Myocyte (in vitro differentiated cells): ENCODE measurements around the gene WRAP73. TPM values are rescaled to one million over a fixed set of nuclear protein-coding genes. Genes with fewer than 3 reads are reported as not detected.

ENCODE experiments used
- DNase-seq: peaks from one replicate; pipeline ENCODE4 v3.0.0-alpha.2; 2012; ENCODE audit warnings: low read depth
- polyA plus RNA-seq: library from polyadenylated mRNA; unstranded; fragments of >200 nt; gene quantifications from one replicate; pipeline ENCODE4 v1.2.1, GENCODE V29; 2012; ENCODE audit warnings: missing spikeins
- total RNA-seq: library from RNA; depleted of rRNA; stranded (reverse); fragments of >200 nt; gene quantifications from 2 replicates; pipeline ENCODE4 v1.2.3, GENCODE V29; 2014

Gene WRAP73, protein sequence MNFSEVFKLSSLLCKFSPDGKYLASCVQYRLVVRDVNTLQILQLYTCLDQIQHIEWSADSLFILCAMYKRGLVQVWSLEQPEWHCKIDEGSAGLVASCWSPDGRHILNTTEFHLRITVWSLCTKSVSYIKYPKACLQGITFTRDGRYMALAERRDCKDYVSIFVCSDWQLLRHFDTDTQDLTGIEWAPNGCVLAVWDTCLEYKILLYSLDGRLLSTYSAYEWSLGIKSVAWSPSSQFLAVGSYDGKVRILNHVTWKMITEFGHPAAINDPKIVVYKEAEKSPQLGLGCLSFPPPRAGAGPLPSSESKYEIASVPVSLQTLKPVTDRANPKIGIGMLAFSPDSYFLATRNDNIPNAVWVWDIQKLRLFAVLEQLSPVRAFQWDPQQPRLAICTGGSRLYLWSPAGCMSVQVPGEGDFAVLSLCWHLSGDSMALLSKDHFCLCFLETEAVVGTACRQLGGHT
- total RNA-seq = 25.8 and 29.0 TPM in 2 replicates
- 22.3 TPM for polyA plus RNA-seq

DNA sequence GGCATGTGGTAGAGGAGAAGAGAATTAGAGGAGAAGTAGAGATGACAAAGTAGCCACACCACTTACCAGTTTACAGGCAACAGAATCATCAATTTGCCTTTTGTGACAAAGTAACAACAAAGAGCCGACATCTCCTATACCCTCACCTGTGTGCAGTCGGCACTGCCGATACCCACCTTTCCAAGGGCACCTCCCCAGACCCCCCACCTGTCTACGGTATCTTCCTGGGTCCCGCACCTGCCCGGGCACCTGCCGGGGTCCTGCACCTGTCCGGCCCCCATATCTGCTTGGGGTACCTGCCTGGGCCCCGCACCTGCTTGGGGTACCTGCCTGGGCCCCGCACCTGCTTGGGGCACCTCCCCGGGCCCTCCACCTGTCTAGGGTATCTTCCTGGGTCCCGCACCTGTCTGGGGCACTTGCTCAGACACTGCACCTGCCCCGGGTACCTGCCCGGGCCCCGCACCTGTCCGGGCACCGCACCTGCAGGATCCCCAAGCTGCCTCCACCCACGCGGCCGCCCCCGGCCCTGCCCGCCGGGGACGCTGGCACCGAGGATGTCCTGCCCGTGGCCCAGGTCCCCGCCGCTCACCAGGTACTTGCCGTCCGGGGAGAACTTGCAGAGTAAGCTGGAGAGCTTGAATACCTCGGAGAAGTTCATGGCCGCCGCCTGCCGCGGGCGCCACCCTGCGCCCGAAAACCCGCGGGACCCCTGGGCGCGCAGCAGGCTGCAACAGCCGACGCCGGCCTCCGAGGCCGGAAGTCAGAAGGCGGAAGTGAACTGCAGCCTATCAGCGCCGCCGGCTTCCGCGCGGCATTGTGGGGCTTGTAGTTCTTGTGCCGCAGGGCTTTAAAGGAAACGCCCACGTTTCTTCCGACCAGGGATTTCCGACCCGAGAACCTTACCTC is at the start of gene WRAP73:
Gene WRAP73 (minus strand): TSS at position 762 of the 906 bp plus-strand sequence. CDS start 104 bp downstream, at position 658.
- DNase-seq = peak; percentile 93

DNA sequence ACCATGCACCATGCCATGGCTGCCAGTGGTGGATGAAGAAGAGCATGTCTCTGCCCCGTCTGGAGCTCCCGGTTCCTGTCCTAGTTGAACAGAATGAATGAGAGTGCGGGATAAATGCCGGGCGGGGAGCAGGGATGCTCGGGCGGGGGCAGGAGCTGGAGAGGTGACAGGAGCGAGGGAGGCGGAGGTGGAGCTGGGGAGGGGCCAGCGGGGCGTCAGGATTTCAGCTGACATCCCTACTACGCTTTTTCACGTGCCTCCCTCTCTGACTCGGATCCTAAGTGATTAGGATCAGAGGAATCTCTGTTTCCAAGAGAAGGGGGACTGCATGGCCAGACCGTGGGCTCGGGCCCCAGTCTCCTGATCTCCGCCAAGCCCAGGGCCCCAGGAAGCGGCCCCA is 49.7 kb upstream of the WRAP73 start:
- no peak for DNase-seq

DNA sequence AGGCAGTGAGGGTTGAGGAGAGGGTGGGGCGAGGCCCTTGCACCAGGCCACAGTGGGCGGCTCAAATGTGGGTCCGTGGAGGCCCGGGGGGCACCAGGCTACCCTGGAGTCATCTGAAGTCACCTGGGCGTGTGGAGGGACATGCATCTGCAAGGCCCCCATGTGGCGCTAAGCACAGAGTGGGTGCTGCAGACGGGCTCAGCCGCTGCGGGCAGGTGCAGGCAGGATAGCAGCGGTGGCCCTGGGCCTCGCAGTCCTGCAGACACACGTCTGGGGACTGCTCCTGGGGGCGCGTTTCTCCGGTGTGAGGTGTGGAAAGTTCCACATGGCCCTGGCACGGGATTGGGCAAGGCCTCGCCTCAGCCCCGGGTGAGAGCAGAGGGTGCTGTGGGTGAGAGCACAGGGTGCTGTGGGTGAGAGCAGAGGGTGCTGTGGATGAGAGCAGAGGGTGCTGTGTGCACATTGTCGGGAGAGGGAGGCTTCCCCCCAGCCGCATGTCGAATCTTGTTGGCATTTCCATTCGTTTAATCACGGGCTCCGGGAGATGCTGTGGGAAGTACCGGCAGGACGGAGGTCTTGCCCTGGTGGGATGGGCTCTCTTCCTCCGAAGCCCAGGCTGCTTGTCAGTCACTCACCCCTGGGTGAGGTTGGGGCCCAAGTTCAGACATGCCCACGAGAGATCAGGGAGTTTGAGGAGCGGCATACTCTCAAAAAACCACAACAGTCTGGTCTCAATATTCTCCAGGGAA is 48.9 kb upstream of the WRAP73 start:
- DNase-seq = no peak

DNA sequence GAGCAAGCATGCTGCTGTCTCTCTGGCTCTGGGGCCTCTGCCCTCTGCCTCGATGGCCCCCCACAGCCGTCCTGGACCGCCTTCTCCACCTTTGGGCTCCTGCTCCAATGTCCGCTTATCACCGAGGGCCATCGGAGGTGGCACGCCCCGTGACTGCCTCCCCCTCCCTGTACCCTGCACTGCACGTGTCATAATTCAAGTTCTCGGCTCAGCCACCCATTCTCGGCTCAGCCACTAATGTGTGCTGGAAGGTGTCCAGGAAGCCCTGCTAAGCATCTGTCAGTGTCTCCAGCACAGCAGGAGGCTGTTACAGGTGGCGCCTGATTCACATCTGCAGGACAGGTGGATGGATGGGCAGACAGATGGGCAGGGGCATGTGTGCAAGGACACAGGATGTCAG is 47.9 kb upstream of the WRAP73 start:
- DNase-seq = no peak

DNA sequence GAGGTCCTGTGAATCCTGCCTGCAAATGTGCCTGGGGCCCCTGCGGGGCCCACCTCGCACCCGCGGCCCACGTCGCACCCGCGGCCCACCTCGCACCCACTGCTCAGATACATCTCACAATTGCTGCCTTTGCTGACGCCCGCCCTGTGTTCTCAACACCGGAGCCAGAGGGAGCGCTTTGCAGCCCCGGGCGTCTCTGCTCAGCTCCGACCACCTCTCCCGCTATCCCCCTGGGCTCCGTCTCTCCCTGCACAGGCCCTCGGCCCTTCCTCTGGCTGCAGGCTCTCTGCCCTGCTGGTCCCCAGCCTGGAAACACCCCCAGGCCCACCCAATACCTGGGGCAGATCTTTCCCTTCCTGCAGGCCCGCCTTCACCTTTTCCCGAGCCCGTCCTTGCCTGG is 47.2 kb upstream of the WRAP73 start:
- DNase-seq = no peak

DNA sequence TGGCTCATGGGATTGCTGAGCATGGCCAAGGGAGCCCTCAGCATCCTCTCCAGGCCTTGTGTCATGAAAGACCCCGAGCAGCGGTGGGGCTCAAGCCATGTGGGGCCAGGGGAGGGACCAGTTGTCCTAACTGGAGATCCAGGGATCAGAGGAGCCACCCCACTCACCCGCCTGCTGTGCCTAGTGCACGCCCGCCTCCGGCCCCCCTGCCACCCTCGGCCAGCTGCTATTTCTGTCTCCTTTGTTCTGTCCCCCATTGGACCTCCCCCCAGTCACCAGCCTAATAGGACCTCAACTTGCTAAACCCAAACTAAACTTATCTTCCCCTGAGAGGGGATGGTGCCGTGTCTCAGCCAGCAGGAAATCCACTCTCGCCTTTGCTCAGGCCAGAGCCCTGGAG is 46.8 kb upstream of the WRAP73 start:
- no peak for DNase-seq

DNA sequence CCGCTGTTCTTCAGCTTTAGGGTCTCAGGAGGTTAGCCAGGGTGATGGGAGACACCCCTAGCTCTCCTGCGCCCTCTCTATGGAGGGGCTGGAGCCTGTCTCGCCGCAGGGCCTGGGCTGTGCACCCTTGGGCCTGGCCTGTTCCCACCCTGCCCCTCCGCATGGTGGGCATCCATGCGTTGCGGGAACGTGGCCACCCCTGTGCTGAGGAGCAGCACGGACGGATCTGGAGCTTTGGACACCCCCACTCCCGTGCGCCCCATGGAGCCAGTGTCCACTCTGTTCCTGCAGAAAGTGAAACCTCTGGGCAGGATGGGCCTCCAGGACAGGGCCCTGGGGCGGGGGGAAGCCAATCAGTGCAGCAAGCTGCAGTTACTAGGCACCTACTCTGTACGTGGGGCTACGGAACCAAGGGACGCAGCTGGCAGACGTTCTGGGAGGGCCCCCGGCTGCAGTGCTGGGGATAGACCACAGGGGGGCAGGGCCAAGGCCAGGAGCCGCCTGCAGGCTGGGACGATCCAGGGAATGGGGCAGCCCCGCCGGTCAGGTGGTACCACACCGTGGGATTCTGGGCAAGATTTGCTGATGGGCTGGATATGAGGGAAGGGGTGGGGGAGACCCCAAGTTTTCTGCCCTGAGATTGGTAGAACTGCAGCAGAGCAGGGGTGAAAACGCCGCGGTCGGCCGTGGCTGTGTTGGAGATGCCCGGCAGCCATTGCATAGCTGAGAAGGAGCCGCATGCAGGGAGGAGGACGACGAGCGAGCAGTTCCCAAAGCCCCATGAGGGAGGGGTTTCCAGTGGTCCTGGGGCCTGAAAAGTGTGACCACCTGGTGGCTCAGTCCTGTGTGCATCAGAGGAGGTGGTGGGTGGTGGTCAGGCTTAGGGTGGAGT is 45.7 kb upstream of the WRAP73 start:
- DNase-seq = no peak

DNA sequence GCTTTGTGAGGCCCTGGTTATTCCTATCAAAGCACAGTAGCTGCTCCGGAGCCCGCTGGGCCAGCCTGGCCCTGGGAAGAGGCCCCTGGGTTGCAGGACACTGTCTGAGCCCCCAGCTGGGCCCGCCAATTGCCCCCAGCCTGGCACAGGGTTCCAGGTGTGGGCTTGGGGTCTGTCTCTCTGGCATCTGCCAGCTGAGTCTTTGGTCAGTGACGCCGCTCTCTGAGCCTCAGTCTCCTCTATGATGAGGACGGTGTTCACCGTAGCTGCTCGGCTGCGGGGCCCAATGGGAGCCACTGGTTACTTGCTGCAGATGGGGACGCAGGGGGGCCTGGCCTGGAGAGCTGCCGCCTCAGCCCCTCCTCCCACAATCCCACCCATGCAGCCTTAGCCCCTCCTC is 43.4 kb upstream of the WRAP73 start:
- no peak for DNase-seq

DNA sequence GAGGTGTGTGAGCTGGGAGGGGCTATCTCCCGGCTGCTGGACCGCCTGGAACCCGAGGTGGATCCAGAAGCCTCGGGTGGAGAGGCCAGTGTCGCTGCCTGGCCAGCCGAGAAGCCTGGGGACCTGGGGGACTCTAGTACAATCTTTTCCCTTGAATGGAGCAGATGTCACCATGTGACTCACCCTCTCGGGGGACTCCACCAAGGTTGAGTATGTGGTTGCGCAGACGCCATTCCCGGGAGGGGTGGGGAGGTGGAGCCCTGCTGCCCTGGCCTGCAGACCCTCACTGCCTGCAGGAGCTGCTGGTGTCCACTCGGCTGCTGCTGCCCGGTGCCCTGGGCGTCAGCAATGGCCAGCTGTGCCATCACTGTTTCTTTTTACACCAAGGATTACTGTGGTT is 42.7 kb upstream of the WRAP73 start:
- DNase-seq = peak; percentile 33

DNA sequence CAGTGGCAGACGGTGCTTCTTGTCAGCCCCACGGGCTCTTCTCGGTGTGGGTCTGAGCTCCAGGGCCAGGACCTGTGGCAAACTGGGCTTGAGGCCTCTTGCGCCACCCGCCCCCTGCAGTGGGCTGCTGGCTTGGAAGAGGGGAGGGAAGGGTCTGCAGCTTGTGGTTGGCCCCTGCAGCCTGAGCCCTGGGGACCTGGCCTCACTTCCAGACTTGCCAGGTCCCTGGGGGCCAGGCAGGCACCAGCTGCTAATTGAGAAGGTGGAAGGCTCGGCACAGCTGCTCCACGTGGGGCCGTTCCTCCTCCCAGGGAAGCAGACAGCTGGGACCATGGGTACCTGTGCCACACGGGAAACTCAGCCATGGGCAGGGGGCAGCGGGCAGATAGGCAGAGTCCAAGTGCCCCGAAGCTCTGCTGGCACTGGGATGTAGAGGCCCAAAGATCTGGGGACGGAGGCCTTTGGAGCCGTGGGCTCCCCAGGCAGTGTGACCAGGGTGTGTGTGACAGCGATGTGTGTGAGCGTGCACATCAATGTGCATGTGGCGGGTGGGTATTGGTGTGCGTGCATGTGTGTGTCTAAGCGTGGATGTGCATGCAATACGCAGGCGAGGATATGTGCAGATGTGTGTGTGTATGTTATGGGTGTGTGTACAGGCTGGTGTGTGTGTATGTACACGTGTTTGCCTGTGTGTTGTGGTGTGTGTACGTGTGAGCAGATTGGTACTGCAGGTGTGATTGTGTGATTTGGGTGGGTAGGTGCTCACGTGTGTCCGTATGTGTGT is 41.7 kb upstream of the WRAP73 start:
- DNase-seq = no peak

DNA sequence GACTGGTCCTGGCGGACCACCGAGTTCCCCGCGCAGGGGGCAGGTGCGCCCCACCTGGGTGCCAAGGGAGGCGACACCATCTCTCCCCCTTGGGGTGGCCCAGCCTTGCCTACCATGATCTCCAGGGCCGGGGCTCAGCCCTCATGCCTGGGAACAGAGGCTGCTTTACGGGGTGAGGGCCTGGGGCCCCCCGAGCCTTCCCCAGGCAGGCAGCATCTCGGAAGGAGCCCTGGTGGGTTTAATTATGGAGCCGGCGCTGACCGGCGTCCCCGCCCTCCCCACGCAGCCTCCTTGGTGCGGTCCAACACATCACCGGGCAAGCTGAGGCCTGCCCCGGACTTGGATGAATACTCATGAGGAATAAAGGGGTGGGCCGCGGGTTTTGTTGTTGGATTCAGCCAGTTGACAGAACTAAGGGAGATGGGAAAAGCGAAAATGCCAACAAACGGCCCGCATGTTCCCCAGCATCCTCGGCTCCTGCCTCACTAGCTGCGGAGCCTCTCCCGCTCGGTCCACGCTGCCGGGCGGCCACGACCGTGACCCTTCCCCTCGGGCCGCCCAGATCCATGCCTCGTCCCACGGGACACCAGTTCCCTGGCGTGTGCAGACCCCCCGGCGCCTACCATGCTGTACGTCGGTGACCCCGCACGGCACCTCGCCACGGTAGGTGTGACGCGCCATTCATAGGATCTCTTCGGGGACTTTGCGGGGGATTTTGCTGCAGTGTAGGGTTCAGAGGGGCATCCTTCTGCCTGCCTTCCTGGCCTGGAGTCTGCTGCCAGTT is 40.6 kb upstream of the WRAP73 start:
- DNase-seq = no peak

DNA sequence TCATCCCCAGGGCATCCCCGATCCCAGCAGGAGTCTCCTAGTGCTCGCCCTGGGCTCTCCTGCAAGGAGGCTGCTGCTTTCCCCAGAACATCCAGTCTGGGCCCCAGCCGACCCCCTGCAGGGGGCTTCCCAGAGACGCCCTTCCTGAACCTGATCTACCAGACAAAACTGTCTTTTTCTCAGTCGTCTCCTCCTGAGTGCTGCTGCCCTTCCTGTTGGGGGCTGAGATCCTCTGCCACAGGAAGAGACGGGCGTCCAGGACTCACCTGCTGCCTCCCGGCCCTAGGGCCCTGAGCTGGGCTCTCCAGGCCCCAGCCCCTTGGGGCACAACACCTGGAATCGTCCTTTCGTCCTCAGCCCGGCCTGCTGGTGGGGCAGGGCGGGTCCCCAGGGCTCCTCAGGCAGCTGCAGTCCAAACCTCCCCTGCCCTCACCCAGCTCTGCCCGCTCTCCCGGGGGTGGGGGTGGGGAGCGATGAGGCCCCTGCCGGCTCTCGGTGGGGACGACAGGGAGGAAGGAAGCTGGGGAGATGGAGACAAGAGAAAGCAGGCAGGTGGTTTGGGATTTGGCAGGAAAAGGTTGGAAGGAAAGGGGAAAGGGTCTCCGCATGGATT is 39.3 kb upstream of the WRAP73 start:
- no peak for DNase-seq

DNA sequence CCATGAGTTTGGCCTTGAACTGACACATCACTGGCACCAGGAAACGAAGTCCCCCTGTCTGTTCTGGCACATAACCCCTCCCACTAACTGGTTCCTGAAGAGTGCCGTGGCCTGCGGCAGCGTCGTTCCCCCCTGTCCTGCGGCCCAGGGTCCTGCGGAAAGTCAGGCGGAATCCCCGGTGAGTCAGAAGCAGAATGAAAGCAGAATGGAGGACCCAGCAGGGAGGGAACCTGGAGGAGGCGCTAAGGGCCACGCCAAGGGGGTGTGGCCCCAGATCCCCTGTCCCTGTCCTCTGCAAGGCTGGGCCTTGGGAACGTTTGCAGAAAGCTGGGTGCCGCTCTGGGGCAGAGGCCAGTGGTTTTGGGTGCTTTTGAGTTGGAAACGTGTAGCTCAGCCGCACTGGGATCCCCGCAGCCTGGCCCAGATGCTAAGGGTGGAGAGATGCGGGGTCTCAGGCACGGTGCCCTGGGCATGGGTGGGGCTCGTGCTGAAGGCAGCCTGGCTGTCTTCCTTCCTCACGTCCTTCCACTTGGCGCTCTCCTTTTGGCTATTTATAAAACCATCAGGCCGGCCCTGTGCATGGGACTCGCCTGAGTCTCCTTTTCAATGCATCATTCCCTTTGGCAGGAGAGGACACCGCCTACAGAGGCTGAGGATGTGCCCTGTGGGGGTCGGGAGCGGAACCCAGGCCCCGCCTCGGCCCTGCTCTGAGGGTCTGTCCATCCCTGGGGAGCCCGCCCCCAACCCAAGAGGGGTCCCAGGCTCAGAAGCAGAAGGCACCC is 38.6 kb upstream of the WRAP73 start:
- no peak for DNase-seq

DNA sequence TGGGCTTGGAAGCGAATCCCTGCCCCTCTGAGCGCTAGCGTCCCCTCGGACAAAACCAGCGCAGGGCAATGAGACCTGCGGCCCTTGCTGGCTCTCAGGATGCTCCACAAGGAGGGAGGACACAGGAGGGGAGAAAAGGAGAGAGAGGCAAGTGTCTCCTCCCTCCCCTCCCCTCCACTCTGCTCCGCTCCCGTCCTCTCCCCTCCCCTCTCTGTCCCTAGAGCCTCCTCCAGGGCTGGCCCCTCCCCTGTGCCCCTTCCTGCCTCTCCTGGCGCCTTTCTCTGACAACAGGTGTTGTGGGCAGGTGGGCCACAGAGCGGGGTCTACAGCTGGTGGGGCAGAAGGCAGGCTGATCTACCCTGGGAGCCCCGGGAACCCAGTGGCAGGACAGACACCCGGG is 37.6 kb upstream of the WRAP73 start:
- DNase-seq = no peak

DNA sequence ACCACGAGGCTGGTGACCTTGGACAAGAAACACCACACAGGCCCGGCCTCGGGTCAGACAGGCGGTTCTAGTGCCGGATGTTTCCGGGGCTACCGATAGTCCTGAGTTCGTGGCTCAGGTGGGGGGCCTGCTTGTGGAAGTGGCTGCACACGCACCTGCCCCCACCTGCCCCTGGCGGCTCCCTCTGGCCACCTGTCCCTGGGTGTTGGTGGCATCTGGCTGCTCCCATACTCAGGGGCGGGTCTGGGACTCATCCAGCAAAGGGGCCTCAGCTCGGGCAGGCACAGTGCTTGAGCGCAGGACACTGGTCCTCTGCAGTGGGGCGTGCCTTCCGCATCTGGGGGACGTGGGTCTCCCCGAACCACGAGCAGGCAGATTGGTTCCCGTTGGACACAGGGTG is 36.0 kb upstream of the WRAP73 start:
- peak; percentile 25 for DNase-seq

DNA sequence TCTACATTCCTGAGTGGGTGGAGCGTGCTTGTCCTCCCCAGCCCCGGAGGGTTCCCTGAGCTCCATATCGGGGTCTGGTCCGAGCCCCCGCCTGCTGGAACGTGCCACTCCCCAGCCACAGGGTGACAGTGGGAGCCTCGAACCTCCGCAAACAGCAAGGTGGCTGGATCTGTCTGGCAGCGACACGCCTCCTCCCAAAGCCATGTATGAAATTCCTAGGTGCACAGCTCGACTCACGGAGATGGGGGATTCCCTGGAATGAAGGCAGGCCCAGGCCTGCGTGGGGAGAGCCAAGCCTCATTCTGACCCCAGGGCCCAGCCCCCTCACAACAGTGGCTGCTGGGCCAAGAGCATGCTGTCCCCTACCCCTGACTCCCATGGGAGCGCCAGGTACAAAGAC is 35.3 kb upstream of the WRAP73 start:
- DNase-seq = no peak

DNA sequence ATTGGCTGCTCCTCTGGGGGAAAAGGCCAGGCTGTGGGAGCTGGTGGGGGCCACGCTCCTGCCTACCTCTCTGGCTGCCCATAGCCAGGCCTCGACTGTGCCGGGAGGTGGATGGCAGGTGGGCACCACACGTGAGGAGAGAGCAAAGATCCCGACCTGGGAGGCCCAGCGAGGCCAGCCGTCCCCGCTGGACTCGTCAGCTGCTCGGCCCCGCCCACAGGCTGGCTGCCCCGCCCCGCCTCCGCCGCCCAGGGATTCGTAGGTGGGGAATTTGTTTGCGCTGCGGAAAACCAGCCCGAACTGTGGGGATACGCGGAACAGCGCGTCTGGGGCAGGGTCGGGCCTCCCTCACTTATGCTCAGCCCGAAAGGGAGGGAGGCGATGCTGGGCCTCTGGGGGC is 34.1 kb upstream of the WRAP73 start:
- DNase-seq = no peak

DNA sequence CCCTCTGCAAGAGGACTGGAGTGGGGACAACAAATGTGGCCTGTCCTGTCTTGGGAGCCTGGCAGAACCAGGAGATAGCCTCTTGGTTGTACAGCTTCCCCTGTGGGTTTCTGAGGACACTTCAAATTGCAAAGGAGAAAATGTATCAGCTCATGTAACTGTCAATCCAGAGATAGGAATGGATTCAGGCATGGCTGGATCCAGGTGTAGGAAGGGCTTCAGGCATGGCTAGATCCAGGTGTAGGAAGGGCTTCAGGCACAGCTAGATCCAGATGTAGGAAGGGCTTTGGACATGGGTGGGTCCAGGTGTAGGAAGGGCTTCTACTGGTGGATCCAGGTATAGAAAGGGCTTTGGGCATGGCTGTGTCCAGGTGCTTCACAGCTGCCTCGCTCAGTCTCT is 33.3 kb upstream of the WRAP73 start:
- no peak for DNase-seq
